G401 (cell line): ENCODE results near the gene GTSE1. TPM values are rescaled to one million over a fixed set of nuclear protein-coding genes. Genes with fewer than 3 reads are reported as not detected.
A peak's percentile ranks its signal among the peaks of the same experiment; 100 is the strongest.

Experiments used
- DNase-seq: peaks from one replicate; pipeline ENCODE4 v3.0.0-alpha.2; 2015; ENCODE audit warnings: low spot score
- in situ Hi-C: cut with HindIII; loops from 2 replicates; pipeline ENCODE4 v1.10.0; 2016; ENCODE audit warnings: low sequenced_read_pairs, mixed read lengths
- total RNA-seq: library from RNA; depleted of rRNA; stranded (reverse); fragments of >200 nt; shearing (Covaris generic); gene quantifications from 2 replicates; pipeline ENCODE4 v1.2.3, GENCODE V29; 2014

The GTSE1 gene
- total RNA-seq, 1 experiment from 2014 or later, result 46.3 TPM

GRCh38 chr22:46340676-46341075 lies 44.0 kb downstream of the GTSE1 start:
- in situ Hi-C loops, result no loop called here

GRCh38 chr22:46346680-46347405 lies 50.2 kb downstream of the GTSE1 start:
- in situ Hi-C loops, result no loop called here
- no peak for DNase-seq

More at GRCh38 chr22:46340676-46341075, 44.0 kb downstream of the GTSE1 start:
- no peak for DNase-seq

GRCh38 chr22:46347646-46348045 lies 51.0 kb downstream of the GTSE1 start:
- in situ Hi-C loops, result no loop called here
- DNase-seq, result no peak

GRCh38 chr22:46348099-46348695 lies 51.5 kb downstream of the GTSE1 start:
- peak; percentile 21 for DNase-seq
- in situ Hi-C loops, result no loop called here

GRCh38 chr22:46349238-46349637 lies 52.6 kb downstream of the GTSE1 start:
- in situ Hi-C loops, result no loop called here
- DNase-seq, result no peak

GRCh38 chr22:46349681-46350080 lies 53.0 kb downstream of the GTSE1 start:
- DNase-seq, result no peak
- in situ Hi-C loops, result no loop called here

DNA sequence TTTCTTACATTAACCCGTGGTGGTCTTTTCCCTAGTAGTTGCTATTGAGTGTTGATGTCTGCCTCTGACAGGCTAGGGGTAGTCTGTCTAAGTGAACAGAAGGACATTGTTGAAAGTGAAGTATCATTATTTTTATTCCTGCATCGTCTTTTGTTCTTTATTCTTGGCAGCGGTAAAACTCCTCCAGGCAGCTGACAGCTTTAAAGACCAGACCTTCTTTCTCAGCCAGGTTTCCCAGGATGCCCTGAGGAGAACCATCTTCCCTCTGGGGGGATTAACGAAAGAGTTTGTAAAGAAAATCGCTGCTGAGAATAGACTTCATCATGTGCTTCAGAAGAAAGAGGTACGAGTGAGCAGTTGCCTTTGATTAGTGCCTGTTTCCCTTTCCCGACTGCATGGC lies 53.5 kb downstream of the GTSE1 start:
- DNase-seq, result no peak
- in situ Hi-C loops, result no loop called here

DNA sequence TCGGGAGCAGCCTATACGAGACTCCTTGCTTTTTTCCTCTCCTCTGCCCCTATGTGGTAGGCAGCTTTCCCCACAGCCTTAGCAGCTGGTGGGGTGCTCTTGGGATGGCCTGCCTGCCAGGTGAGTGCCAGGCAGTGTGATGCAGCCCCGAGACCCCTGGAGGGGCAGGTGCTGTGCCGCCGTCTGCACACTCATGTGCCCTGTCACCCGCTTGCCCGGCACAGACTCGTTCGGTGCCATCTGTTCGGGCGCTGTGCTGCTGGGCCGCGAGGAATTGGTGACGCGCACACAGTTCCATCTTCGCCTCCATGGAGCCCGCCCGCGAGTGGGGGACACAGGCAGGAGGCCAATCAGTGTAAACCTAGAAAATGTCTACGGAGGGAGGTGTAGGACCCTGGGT lies 54.0 kb downstream of the GTSE1 start:
- in situ Hi-C loops, result no loop called here
- no peak for DNase-seq

- DNase-seq, result no peak
- in situ Hi-C loops, result no loop called here
Observed at GRCh38 chr22:46351131-46351735, 54.6 kb downstream of the GTSE1 start.

GRCh38 chr22:46351767-46352166 lies 55.1 kb downstream of the GTSE1 start:
- in situ Hi-C loops, result no loop called here
- no peak for DNase-seq

DNA sequence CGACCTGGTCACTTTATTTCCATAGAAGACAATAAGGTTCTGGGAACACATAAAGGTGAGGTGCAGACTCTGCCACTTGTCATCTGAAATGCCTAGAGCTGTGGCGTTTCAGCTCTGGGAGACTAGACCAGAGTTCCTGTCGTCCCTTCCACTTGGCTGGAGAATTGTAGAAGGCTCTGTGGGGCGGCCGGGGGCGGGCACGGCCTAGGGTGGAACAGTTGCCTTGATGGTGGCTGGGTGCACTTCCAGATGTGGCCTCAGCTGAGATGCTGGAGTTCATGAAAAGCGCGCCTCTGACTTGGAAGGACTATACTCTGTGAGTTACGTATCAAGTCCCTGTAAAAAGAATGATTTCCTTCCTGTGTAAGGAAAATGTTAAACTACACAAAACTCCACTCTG lies 55.6 kb downstream of the GTSE1 start:
- no peak for DNase-seq
- in situ Hi-C loops, result no loop called here

GRCh38 chr22:46352691-46353386 lies 56.2 kb downstream of the GTSE1 start:
- in situ Hi-C loops, result no loop called here
- DNase-seq, result peak; percentile 90

- in situ Hi-C loops, result no loop called here
- no peak for DNase-seq
Observed at GRCh38 chr22:46353483-46354105, 56.9 kb downstream of the GTSE1 start.

GRCh38 chr22:46354176-46354992 lies 57.7 kb downstream of the GTSE1 start:
- no peak for DNase-seq
- in situ Hi-C loops, result no loop called here

GRCh38 chr22:46354993-46355305 lies 58.3 kb downstream of the GTSE1 start:
- DNase-seq, result no peak
- in situ Hi-C loops, result no loop called here

- DNase-seq, result peak; percentile 65
- in situ Hi-C loops, result no loop called here
Observed at GRCh38 chr22:46355369-46355995, 58.8 kb downstream of the GTSE1 start.

- in situ Hi-C loops, result no loop called here
- DNase-seq, result no peak
Observed at GRCh38 chr22:46355996-46356471, 59.4 kb downstream of the GTSE1 start.
